HEK293 (cell line): ENCODE measurements around the gene COL6A1.

Experiments used
- ZNF10 ChIP-seq: fragments of 450-650 bp; formaldehyde crosslinking; IDR thresholded peaks from 2 replicates; pipeline ENCODE4 v1.5.1; 2017; ENCODE audit warnings: missing biosample characterization, missing genetic modification characterization
- ZNF768 ChIP-seq: fragments of 450-650 bp; formaldehyde crosslinking; IDR thresholded peaks from 2 replicates; pipeline ENCODE4 v1.5.1; 2018; ENCODE audit warnings: missing biosample characterization, mild to moderate bottlenecking, missing genetic modification characterization

GRCh38 chr21:45994086-45994661 lies 12.6 kb downstream of the COL6A1 start:
- TF ChIP-seq ZNF10 (tag by site-specific recombination) (no peak), ZNF768 (no peak)
